PFSK-1 (cell line): Measurements from ENCODE around the gene RPL10L.

Experiments used
- POLR2AphosphoS5 ChIP-seq: IDR thresholded peaks from 2 replicates; pipeline ENCODE4 v1.6.1; 2012; ENCODE audit warnings: low read depth, mild to moderate bottlenecking, control low read depth, low read length, moderate library complexity
- REST ChIP-seq, 2 experiments: IDR thresholded peaks; 2 replicates each; pipeline versions ENCODE4 v1.6.1 to v1.8.0; 2011 to 2012; ENCODE audit warnings: low read depth in 2 of 2, low read length in 2 of 2, control low read depth in 1 of 2, inconsistent platforms in 1 of 2, mild to moderate bottlenecking in 1 of 2, moderate library complexity in 1 of 2; ENCODE audit not compliant: insufficient read depth in 1 of 2

DNA sequence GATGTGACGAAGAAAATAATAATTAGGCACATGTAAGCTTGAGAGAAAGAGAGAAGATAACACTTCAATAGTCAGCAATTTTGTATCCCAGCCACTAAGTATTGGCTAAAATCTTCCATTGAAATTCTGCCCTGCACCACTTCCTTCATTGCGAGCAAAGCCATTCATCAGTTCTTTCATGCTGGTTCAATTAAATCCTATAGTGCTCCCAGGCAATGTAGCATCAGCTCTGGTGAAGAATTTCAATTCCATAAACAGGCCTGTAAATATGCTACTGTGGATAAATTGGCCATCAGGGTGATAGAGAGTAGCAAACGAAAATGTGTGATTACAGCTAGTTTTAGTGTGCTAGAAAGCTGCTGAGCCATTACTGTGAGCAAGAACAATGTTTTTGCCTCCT, 24.7 kb downstream of the RPL10L start:
- TF ChIP-seq POLR2AphosphoS5 = no peak
- no peak for TF ChIP-seq REST (IDR thresholded peaks at IDR 0.05; ENCODE audit: insufficient read depth in 1 of 2, low read depth in 2 of 2, low read length in 2 of 2)
